CD1c-positive myeloid dendritic cell (primary cell): ENCODE measurements around the gene NEK6.

ENCODE experiments used
- DNase-seq: peaks from one replicate; pipeline ENCODE4 v3.0.0-alpha.2; 2016; ENCODE audit errors: extremely low spot score

Gene NEK6

GRCh38 chr9:124321935-124322334 lies 64.2 kb downstream of the NEK6 start:
- DNase-seq = no peak

- no peak for DNase-seq
Measured at GRCh38 chr9:124322618-124323432, 65.1 kb downstream of the NEK6 start.

GRCh38 chr9:124323904-124324303 lies 66.2 kb downstream of the NEK6 start:
- DNase-seq = no peak

GRCh38 chr9:124325816-124326215 lies 68.1 kb downstream of the NEK6 start:
- no peak for DNase-seq

- DNase-seq = no peak
Measured at GRCh38 chr9:124326378-124326777, 68.6 kb downstream of the NEK6 start.

- DNase-seq = no peak
Measured at GRCh38 chr9:124327491-124327890, 69.7 kb downstream of the NEK6 start.

- no peak for DNase-seq
Measured at GRCh38 chr9:124328285-124328684, 70.5 kb downstream of the NEK6 start.

GRCh38 chr9:124329206-124329792 lies 71.5 kb downstream of the NEK6 start:
- no peak for DNase-seq

- DNase-seq = no peak
Measured at GRCh38 chr9:124330011-124330697, 72.4 kb downstream of the NEK6 start.

- DNase-seq = no peak
Measured at GRCh38 chr9:124331580-124331979, 73.8 kb downstream of the NEK6 start.

GRCh38 chr9:124332361-124333202 lies 74.8 kb downstream of the NEK6 start:
- DNase-seq = no peak

- no peak for DNase-seq
Measured at GRCh38 chr9:124333203-124333579, 75.4 kb downstream of the NEK6 start.

- DNase-seq = no peak
Measured at GRCh38 chr9:124334568-124335319, 77.0 kb downstream of the NEK6 start.

GRCh38 chr9:124335320-124335707 lies 77.6 kb downstream of the NEK6 start:
- DNase-seq = no peak

- no peak for DNase-seq
Measured at GRCh38 chr9:124337562-124337961, 79.8 kb downstream of the NEK6 start.

GRCh38 chr9:124339603-124340146 lies 81.9 kb downstream of the NEK6 start:
- DNase-seq = no peak

- no peak for DNase-seq
Measured at GRCh38 chr9:124340219-124341069, 82.7 kb downstream of the NEK6 start.

GRCh38 chr9:124341455-124342170 lies 83.9 kb downstream of the NEK6 start:
- no peak for DNase-seq

- DNase-seq = no peak
Measured at GRCh38 chr9:124342402-124342775, 84.6 kb downstream of the NEK6 start.
